Gastrocnemius medialis (tissue), 4 donors: ENCODE measurements around the gene TEX51.

ENCODE experiments used
- CTCF ChIP-seq, 5 experiments: fragments of 450-650 bp in 3 of 5; fragments of 200-600 bp in 2 of 5; sonication (generic) in 2 of 5; IDR thresholded peaks in 4 of 5; conservative IDR thresholded peaks in 1 of 5; 1 replicate in 4 of 5; 2 replicates in 1 of 5; pipeline ENCODE4 v1.5.1; 2016 to 2019; ENCODE audit warnings: antibody characterized with exemption in 5 of 5, mild to moderate bottlenecking in 3 of 5, moderate library complexity in 3 of 5
- POLR2A ChIP-seq, 2 donors: fragments of 450-650 bp; IDR thresholded peaks; one replicate each; pipeline ENCODE4 v1.6.1; 2017; ENCODE audit warnings: antibody characterized with exemption in 2 of 2, mild to moderate bottlenecking in 2 of 2, moderate library complexity in 2 of 2

- no peak for TF ChIP-seq CTCF (IDR thresholded peaks at IDR 0.05 in 4 of 5, conservative IDR thresholded peaks at IDR 0.05 in 1 of 5)
- no peak for TF ChIP-seq POLR2A (IDR thresholded peaks at IDR 0.05)
Measured at GRCh38 chr2:126886916-126887280, 11.8 kb upstream of the TEX51 start.
